NT2/D1 (cell line): ENCODE results near the gene UGT1A10.

Source experiments
- SUZ12 ChIP-seq: IDR thresholded peaks from 2 replicates; pipeline ENCODE4 v1.6.1; 2011; ENCODE audit not compliant: insufficient read length, insufficient read depth; ENCODE audit errors: extremely low read depth
- YY1 ChIP-seq: IDR thresholded peaks from 2 replicates; pipeline ENCODE4 v1.6.1; 2011; ENCODE audit not compliant: insufficient read length, insufficient read depth
- ZNF274 ChIP-seq: IDR thresholded peaks from 2 replicates; pipeline ENCODE4 v1.6.1; 2011; ENCODE audit warnings: mild to moderate bottlenecking, low read depth, low read length

- TF ChIP-seq ZNF274 (no peak), YY1 (no peak), SUZ12 (no peak)
Measured at GRCh38 chr2:233818639-233819621, 182.7 kb downstream of the UGT1A10 start.
